HepG2 (cell line): ENCODE results near the gene DDR1. TPM values are rescaled to one million over a fixed set of nuclear protein-coding genes. Genes with fewer than 3 reads are reported as not detected.

Experiments
- AGO1 ChIP-seq: fragments of 200-400 bp; formaldehyde crosslinking; IDR thresholded peaks from 2 replicates; pipeline ENCODE4 v1.6.1; 2017; ENCODE audit warnings: mild to moderate bottlenecking, low read depth, low read length, moderate library complexity; ENCODE audit not compliant: poor library complexity, severe bottlenecking
- ARID4A ChIP-seq: sonication (generic); formaldehyde crosslinking; IDR thresholded peaks from 2 replicates; pipeline ENCODE4 v1.5.0; 2020; ENCODE audit warnings: mild to moderate bottlenecking, missing genetic modification reagents, borderline replicate concordance
- CERS6 ChIP-seq: sonication (generic); formaldehyde crosslinking; IDR thresholded peaks from 2 replicates; pipeline ENCODE4 v1.5.0; 2020; ENCODE audit warnings: missing genetic modification reagents
- EEA1 ChIP-seq: sonication (generic); formaldehyde crosslinking; IDR thresholded peaks from 2 replicates; pipeline ENCODE4 v1.5.1; 2020; ENCODE audit warnings: mild to moderate bottlenecking, missing genetic modification reagents, borderline replicate concordance
- FOXP4 ChIP-seq: sonication (generic); formaldehyde crosslinking; IDR thresholded peaks from 2 replicates; pipeline ENCODE4 v1.4.0; 2020; ENCODE audit warnings: missing genetic modification reagents
- HMGA1 ChIP-seq: sonication (generic); formaldehyde crosslinking; conservative IDR thresholded peaks from 2 replicates; pipeline ENCODE4 v1.4.0; 2020; ENCODE audit warnings: missing genetic modification reagents
- IRF9 ChIP-seq: sonication (generic); formaldehyde crosslinking; IDR thresholded peaks from 2 replicates; pipeline ENCODE4 v1.8.0; 2022; ENCODE audit warnings: missing genetic modification reagents, mild to moderate bottlenecking, borderline replicate concordance
- JDP2 ChIP-seq: sonication (generic); formaldehyde crosslinking; IDR thresholded peaks from 2 replicates; pipeline ENCODE4 v1.8.1; 2022; ENCODE audit warnings: missing genetic modification reagents, borderline replicate concordance
- KMT2A ChIP-seq: sonication (generic); formaldehyde crosslinking; IDR thresholded peaks from 2 replicates; pipeline ENCODE4 v1.4.0; 2020; ENCODE audit warnings: missing genetic modification reagents
- NCOA2 ChIP-seq: sonication (generic); formaldehyde crosslinking; IDR thresholded peaks from 2 replicates; pipeline ENCODE4 v1.8.0; 2022; ENCODE audit warnings: inconsistent platforms
- NFE2 ChIP-seq: sonication (generic); formaldehyde crosslinking; IDR thresholded peaks from 2 replicates; pipeline ENCODE4 v1.4.0; 2020; ENCODE audit warnings: missing genetic modification reagents
- NFKBIZ ChIP-seq: IDR thresholded peaks from 2 replicates; pipeline ENCODE4 v1.6.1; 2018; ENCODE audit warnings: missing genetic modification reagents, missing compliant biosample characterization
- ZFP62 ChIP-seq: sonication (generic); formaldehyde crosslinking; IDR thresholded peaks from 2 replicates; pipeline ENCODE4 v1.4.0; 2020; ENCODE audit warnings: missing genetic modification reagents
- ZFP82 ChIP-seq: sonication (generic); formaldehyde crosslinking; IDR thresholded peaks from 2 replicates; pipeline ENCODE4 v1.5.1; 2020; ENCODE audit warnings: mild to moderate bottlenecking, missing genetic modification reagents, borderline replicate concordance
- ZMYM3 ChIP-seq: sonication (generic); formaldehyde crosslinking; IDR thresholded peaks from 2 replicates; pipeline ENCODE4 v1.5.1; 2020; ENCODE audit warnings: mild to moderate bottlenecking, missing genetic modification reagents
- ZNF292 ChIP-seq: sonication (generic); formaldehyde crosslinking; IDR thresholded peaks from 2 replicates; pipeline ENCODE4 v1.8.1; 2022; ENCODE audit warnings: mild to moderate bottlenecking, low read depth, missing genetic modification reagents, borderline replicate concordance
- ZNF343 ChIP-seq: sonication (generic); formaldehyde crosslinking; IDR thresholded peaks from 2 replicates; pipeline ENCODE4 v1.4.0; 2020; ENCODE audit warnings: mild to moderate bottlenecking, missing genetic modification reagents
- ZNF691 ChIP-seq: sonication (generic); formaldehyde crosslinking; IDR thresholded peaks from 2 replicates; pipeline ENCODE4 v1.4.0; 2020; ENCODE audit warnings: missing genetic modification reagents, low read depth, mild to moderate bottlenecking, borderline replicate concordance
- ZNF720 ChIP-seq: sonication (generic); formaldehyde crosslinking; IDR thresholded peaks from 2 replicates; pipeline ENCODE4 v1.4.0; 2020; ENCODE audit warnings: missing genetic modification reagents
- polyA plus RNA-seq, 8 experiments: library from polyadenylated mRNA; depleted of rRNA in 3 of 8; stranded (reverse) in 7 of 8; unstranded in 1 of 8; fragments of >200 nt; fragmentation: Illumina TruSeq in 4 of 8; extraction: Trizol in 4 of 8; gene quantifications; 2 replicates each; pipeline versions ENCODE4 v1.2.1 to v1.2.3, GENCODE V29; 2011 to 2016; ENCODE audit warnings: low read depth in 4 of 8, missing spikeins in 1 of 8, mixed read lengths in 1 of 8; ENCODE audit not compliant: insufficient read depth in 1 of 8
- total RNA-seq, 5 experiments: library from RNA; depleted of rRNA; stranded (reverse); fragments of >200 nt; fragmentation: Illumina TruSeq; extraction: Trizol; gene quantifications; 2 replicates each; pipeline ENCODE4 v1.2.3, GENCODE V29; 2016; ENCODE audit warnings: low read depth in 1 of 5

DDR1 gene
- total and polyA plus RNA-seq, 2 of the 13 experiments (the other 11 are each of a cell fraction or from before 2014, with no cell fraction given): 16.7 to 20.2 TPM

GRCh38 chr6:30914076-30914853 is 29.9 kb downstream of the DDR1 start, which contains the start of gene VARS2 (continued):
- TF ChIP-seq CERS6 (CRISPR knock-in tag) (peak; percentile 70; the same call in 1 of the 2 replicates), ZNF292 (CRISPR knock-in tag) (0 out of 2 replicates have a peak, but pooled peaks have one; percentile 33), ZMYM3 (peak; percentile 58; the same call in 1 of the 2 replicates), IRF9 (peak; percentile 94), NCOA2 (CRISPR knock-in tag) (peak; percentile 58), NFE2 (0 out of 2 replicates have a peak, but pooled peaks have one; percentile 4), ZFP82 (CRISPR knock-in tag) (peak; percentile 91; the same call in 1 of the 2 replicates), ZNF691 (CRISPR knock-in tag) (peak; percentile 86; the same call in 1 of the 2 replicates), ZFP62 (no peak), FOXP4 (CRISPR knock-in tag) (no peak; the same call in 1 of the 2 replicates), NFKBIZ (CRISPR knock-in tag) (peak; percentile 70), ZNF720 (CRISPR knock-in tag) (peak; percentile 76; the same call in 1 of the 2 replicates), HMGA1 (CRISPR knock-in tag) (no peak), JDP2 (CRISPR knock-in tag) (no peak), AGO1 (peak; percentile 88), EEA1 (CRISPR knock-in tag) (peak; percentile 93), KMT2A (CRISPR knock-in tag) (peak; percentile 87), ARID4A (CRISPR knock-in tag) (peak; percentile 93), ZNF343 (CRISPR knock-in tag) (peak; percentile 98)
